ENCODE results near the gene ANKRD52.

Gene ANKRD52

DNA sequence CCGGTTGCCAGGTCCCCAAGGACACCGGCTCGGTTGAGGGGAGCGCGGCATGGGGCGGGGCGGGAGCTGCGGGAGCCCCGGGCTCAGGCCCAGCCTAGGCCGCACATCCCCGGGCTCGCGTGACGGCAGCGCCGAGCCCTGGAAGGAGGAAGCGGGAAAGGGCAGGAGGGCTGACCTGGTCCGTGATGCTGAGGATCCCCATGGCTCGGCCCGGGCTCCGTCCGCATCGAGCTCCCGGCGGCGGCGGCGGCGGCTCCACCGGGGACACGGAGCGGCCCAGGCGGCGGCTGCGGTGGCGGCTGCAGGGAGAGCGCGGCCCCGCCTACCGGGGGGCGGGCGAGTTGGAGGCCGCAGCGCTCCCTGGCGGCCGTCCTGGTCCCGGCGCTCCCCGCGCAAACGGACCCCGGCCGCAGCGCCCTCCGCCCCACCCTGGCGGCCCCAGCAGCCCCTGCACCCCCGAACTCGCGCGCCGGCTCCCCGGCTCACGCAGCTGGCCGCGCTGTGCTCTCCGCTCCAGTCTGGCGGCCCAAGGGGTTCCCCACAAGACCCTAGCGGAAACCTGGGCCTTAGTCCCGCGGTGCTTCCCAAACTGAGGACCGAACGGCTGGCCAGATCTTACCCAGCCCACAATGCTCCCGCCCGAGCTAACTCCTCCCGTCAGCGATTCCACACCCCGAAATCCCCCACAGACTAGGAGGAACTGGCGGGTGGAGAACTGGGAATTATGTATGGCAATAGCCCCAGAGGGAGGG lies at the start of gene ANKRD52:
Gene ANKRD52 (minus strand): TSS at position 317 of the 752 bp plus-strand sequence. CDS start 115 bp downstream, at position 202.
- no peak for TF ChIP-seq ZNF274 (IDR thresholded peaks at IDR 0.05; ENCODE audit: low read depth, low read length)

DNA sequence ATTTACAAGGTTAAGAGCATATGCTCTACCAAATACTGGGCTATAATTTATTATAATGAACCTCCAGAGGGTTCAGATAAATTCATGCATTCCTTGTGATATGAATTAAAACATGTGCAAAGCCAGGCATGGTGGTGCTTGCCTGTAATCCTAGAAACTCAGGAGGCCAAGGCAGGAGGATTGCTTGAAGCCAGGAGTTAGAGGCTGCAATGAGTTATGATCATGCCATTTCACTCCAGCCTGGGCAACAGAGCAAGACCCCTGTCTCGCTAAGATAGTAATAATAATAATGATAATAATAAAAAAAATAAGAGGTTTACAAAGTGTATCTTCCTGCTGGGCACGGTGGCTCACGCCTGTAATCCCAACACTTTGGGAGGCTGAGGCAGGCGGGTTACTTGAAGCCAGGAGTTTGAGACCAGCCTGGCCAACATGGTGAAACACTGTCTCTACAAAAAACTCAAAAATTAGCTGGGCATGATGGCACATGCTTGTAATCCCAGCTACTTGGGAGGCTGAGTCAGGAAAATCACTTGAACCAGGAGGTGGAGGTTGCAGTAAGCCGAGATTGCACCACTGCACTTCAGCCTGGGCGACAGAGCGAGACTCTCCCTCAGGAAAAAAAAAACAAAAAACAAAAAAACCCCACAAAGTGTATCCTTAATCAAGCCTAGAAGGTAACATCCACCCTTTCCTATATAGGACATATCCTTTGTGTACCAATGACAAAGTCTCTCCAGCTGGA lies 49.2 kb upstream of the ANKRD52 start:
- no peak overlapping the region for H3K4me3 ChIP-seq (ENCODE audit: low read length)
- no peak for TF ChIP-seq ZNF274 (IDR thresholded peaks at IDR 0.05; ENCODE audit: low read depth, low read length)

More for the DNA sequence above, at the start of gene ANKRD52:
- H3K4me3 ChIP-seq (ENCODE audit: low read length): peak within 1 kb of the TSS; percentile 92

DNA sequence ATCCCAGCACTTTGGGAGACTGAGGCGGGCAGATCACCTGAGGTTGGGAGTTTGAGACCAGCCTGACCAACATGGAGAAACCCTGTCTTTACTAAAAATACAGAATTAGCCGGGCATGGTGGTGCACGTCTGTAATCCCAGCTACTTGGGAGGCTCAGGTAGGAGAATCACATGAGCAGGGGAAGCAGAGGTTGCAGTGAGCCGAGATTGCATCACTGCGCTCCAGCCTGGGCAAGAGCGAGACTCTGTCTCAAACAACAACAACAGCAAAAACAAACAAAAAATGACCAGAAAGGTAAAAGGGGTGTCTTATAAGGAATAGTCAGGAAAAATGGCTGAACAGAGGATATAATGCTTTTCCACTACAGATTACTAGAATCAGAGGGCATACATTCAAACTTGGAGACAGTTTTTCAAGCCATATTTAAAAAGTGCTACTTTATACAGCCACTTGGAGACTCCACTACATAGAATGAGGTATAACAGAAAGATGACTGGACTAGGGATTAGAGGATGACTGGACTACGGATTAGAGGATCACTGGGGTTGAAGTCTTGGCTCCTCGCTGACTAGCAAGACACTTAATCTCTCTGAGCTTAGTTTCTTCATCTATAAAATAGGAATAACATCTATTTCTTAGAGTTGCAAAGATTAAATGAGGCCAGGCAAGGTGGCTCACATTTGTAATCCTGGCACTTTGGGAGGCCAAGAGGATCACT lies 46.8 kb upstream of the ANKRD52 start:
- H3K4me3 ChIP-seq (ENCODE audit: low read length): no peak overlapping the region
- TF ChIP-seq ZNF274 (IDR thresholded peaks at IDR 0.05; ENCODE audit: low read depth, low read length): no peak

DNA sequence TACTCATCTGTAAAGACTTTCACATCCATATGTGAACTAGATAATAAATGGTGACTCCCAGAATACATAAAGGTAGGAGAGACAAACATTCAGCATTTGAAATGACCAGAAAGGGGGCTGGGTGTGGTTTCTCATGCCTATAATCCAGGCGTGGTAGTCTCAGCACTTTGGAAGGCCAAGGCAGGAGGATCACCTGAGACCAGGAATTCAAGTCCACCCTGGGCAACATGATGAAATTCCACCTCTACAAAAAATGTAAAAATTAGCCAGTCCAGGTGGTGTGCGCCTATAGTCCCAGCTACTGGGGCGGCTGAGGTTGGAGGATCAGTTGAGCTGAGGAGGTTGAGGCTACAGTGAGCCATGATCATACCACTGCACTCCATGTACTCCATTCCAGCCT lies 46.1 kb upstream of the ANKRD52 start:
- no peak for TF ChIP-seq ZNF274 (IDR thresholded peaks at IDR 0.05; ENCODE audit: low read depth, low read length)
- H3K4me3 ChIP-seq (ENCODE audit: low read length): no peak overlapping the region

DNA sequence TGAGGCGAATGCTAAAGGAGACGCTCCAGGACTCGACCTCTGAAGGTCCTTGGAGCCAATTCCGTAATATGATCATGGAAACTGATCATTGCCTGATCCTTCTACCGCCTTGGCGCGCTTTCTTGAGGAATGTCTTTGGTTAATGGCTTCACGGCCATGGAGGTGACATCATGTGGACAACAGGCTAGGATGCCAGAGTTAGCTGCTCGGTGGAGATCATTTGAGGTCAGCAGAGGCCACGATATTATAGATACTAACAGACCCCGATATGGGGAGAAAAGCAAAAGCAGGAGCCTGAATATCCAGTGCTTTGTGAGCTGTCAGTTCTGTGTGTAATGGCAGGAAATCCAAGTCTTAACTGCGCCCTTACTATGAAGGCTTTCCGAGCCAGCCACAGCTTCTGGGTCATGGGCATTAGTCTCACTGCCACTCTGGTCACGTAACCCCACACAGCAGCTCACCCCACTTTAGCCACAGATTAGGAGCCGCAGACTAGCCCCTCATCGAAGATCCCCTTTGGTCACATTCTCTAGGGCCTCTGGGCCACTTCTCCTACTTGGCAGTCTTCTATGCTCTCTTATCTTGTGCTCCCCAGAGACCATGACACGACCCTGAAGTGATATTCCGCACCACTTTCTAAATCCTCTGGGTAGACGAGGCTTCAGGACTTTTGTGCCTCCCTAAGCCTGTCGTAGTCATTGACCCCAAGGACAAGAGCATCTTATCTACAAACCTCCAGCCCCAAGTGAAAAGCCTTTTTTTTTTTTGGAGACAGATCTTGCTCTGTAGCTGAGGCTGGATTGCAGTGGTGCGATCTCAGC lies 42.7 kb upstream of the ANKRD52 start:
- peak overlapping the region; percentile 67; the same call in 1 of the 2 replicates for H3K4me3 ChIP-seq (ENCODE audit: low read length)
- TF ChIP-seq ZNF274 (IDR thresholded peaks at IDR 0.05; ENCODE audit: low read depth, low read length): no peak

DNA sequence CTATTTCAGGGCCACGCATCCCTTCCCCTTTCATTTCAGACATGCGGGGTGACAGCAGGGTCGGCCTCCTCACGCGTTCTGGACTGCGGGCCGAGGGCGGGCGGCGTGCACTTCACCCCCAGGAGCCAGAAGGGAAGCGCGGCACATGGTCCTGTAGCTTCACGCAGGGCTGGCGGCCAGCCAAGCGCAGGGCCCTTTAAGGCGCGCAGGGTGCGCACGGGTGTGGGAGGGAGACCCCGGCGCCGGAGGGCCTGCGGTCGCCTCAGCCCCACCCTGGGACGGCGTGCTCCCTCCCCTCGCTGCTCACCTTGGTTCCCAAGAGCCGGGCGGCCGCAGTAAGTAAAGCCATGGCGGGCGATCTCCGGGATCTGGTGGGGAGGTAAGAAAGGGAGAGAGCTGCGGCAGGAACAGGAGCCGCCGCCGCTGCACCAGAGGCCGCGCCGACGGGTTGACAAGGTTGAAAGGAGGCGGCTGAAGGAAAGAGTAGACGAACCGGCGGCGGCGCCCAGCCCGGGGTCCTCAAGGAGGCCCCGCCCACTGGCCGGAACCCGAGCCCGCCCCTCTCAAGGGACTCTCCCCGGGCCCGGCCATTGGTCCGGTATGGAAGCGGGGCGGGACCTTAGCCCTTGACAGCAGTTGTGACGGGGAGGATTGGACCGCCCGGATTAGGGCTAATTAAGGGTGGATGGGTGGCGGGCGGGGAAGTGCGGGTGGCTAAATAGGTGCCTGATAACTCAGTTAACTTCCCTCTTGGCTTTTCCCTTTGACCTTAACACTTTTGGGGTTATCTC lies 41.9 kb upstream of the ANKRD52 start, which contains the start of gene CS:
Gene CS (minus strand): TSS at position 478 of the 791 bp plus-strand sequence. CDS start 129 bp downstream, at position 349.
- H3K4me3 ChIP-seq (ENCODE audit: low read length): peak within 1 kb of the TSS; percentile 96
- no peak for TF ChIP-seq ZNF274 (IDR thresholded peaks at IDR 0.05; ENCODE audit: low read depth, low read length)

DNA sequence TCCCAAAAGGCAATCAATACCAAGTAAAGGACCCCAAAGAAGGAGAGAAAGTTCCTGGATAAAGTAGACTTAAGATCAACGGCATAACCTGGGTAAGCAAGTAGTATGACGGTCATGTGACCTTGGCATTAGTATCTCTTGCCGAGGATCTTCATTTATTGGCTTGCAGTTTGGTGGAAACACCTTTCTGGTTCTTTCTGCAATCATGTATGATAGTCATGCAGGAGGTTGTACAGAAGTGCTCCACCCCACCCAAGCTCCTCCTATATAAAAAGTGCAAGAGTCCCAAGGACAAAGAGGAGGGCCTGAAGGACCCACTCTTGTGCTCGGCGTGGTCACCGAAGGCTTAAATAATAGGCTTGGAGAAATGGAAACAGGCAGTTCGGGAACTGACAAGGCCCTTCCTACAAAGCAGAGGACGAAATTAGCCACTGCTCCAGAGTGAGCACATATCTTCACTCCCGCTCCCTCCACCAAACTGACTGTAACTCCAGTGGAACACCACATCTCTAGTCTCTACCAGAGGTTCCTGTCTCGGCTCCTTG lies 41.2 kb upstream of the ANKRD52 start:
- H3K4me3 ChIP-seq (ENCODE audit: low read length): peak overlapping the region; percentile 96
- TF ChIP-seq ZNF274 (IDR thresholded peaks at IDR 0.05; ENCODE audit: low read depth, low read length): no peak

DNA sequence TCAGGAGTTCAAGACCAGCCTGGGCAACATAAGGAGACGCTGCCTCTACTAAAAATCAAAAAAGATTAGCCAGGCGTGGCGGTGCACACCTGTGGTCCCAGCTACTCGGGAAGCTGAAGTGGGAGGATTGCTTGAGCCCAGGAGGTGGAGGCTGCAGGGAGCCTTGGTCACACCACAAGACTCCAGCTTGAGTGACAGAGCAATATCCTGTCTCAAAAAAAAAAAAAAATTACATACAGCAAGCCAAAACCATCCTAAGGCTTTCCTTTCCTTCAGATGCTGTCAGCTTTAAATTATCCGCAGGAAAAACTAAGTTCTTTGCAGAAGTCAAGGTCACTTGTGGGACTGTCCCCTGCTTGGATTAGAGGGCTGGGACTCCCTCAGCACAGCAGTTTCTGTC lies 40.6 kb upstream of the ANKRD52 start:
- TF ChIP-seq ZNF274 (IDR thresholded peaks at IDR 0.05; ENCODE audit: low read depth, low read length): no peak
- H3K4me3 ChIP-seq (ENCODE audit: low read length): peak overlapping the region; percentile 96

DNA sequence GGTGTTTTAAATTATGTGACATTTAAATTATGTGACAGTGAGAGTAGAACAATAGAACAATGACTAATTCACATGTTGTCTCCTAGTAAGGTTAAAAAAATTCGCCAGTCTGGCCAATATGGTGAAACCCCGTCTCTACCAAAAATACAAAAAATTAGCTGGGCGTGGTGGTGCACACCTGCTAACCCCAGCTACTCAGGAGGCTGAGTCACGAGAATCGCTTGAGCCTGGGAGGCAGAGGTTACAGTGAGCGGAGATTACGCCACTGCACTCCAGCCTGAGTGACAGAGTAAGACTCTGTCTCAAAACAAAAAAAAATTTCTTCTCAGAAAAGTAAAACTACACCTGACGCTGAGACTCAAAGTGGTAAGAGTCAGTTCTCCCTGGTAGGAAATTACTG lies 39.2 kb upstream of the ANKRD52 start:
- H3K4me3 ChIP-seq (ENCODE audit: low read length): no peak overlapping the region
- TF ChIP-seq ZNF274 (IDR thresholded peaks at IDR 0.05; ENCODE audit: low read depth, low read length): no peak

DNA sequence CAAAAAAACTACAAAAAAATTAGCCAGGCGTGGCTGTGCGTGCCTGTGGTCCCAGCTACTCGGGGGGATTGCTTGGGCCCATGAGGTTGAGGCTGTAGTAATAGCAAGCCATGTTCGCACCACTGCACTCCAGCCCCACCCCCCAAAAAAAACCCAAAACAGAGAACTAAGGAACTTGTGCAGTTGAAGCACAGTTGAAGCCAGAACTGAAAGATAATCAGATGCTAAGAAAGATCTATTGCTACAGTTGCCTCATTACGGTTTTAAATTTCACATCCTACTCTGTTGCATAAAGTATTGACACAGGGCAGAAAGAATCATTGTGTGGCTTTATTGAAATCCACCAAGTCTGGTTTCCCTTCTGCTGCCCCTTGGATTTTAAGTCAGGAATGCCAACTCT lies 38.1 kb upstream of the ANKRD52 start:
- TF ChIP-seq ZNF274 (IDR thresholded peaks at IDR 0.05; ENCODE audit: low read depth, low read length): no peak
- H3K4me3 ChIP-seq (ENCODE audit: low read length): no peak overlapping the region

DNA sequence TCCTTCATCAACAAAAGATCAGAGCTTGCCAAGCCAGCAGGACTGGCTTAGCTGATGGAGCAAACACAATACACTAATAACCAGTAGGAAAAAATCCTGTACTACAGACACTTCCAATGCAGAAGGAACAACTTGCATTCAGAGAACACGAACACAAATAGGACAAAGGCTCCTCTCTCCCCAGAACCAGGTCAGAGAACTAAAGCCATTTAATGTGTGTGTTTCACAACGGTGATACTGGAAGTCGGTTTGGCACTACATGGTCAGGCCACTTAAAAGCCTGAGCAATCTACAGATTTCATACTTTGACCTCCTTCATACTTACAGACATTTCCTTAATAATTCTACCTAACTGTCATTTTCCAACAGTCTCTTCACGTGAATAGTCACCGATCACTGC lies 35.6 kb upstream of the ANKRD52 start:
- no peak overlapping the region for H3K4me3 ChIP-seq (ENCODE audit: low read length)
- no peak for TF ChIP-seq ZNF274 (IDR thresholded peaks at IDR 0.05; ENCODE audit: low read depth, low read length)

DNA sequence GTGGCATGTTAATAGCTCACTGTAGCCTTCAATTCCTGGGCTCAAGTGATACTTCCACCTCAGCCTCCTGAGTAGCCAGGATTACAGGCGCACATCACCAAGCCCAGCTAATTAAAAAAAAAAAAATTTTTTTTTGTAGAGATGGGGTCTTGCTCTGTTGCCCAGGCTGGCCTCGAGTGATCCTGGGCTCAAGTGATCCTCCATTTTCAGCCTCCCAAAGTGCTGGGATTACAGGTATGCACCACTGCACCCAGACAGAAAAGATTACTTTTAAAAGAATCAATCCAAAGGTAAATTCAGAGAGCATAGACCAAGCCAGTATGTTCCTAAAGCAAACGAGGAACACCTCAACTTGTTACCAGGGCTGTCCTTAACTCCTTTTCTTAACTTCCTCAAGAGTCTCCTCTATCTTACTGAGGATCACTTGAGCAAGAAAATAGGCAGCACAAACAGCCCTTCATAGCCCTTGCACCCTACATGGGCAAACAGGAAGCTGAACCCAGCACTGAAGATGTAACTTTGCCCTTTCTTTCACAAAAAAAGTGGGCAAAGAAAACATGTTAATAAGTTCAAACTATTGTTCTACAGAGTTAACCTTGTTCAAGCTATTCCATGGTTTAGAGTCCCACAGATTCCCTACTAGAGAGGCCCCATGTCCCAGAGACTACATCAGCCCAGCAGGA lies 30.7 kb upstream of the ANKRD52 start:
- no peak for TF ChIP-seq ZNF274 (IDR thresholded peaks at IDR 0.05; ENCODE audit: low read depth, low read length)
- no peak overlapping the region for H3K4me3 ChIP-seq (ENCODE audit: low read length)
